ENCODE data around the gene LYPLAL1.
"Not testable (repeated sequence)": the region's sequence is repeated elsewhere in the genome, so short reads cannot be mapped to it uniquely, and the experiment has no call there.

DNA sequence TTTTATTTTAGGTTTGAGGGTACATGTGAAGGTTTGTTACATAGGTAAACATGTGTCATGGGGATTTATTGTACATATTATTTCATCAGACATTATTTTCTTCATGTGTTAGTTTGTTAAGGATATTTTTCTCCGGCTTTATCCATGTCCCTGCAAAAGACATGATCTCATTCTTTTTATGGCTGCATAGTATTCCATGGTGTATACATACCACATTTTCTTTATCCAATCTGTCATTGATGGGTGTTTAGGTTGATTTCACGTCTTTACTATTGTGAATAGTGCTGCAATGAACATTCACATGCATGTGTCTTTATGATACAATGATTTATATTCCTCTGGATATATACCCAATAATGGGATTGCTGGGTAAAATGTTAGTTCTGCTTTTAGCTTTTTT is 76.8 kb downstream of the LYPLAL1 start:
- TF ChIP-seq, protein P1, sequence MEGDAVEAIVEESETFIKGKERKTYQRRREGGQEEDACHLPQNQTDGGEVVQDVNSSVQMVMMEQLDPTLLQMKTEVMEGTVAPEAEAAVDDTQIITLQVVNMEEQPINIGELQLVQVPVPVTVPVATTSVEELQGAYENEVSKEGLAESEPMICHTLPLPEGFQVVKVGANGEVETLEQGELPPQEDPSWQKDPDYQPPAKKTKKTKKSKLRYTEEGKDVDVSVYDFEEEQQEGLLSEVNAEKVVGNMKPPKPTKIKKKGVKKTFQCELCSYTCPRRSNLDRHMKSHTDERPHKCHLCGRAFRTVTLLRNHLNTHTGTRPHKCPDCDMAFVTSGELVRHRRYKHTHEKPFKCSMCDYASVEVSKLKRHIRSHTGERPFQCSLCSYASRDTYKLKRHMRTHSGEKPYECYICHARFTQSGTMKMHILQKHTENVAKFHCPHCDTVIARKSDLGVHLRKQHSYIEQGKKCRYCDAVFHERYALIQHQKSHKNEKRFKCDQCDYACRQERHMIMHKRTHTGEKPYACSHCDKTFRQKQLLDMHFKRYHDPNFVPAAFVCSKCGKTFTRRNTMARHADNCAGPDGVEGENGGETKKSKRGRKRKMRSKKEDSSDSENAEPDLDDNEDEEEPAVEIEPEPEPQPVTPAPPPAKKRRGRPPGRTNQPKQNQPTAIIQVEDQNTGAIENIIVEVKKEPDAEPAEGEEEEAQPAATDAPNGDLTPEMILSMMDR (IDR thresholded peaks at IDR 0.05; ENCODE audit: insufficient read depth, low read length, poor library complexity, severe bottlenecking): not testable (repeated sequence)
- not testable (repeated sequence) for TF ChIP-seq EZH2phosphoT487 (conservative IDR thresholded peaks at IDR 0.05; ENCODE audit: low read length)

Data from SU-DHL-6 (cell line).